GM10248 (cell line): Measurements from ENCODE around the gene ZFP92.

ENCODE experiments used
- CTCF ChIA-PET: fragments of 300-600 bp; sonication (Branson Sonifier 250); formaldehyde crosslinking; extraction: SDS; loops from one replicate; lab custom pipeline; 2021; ENCODE audit warnings: antibody characterized with exemption; lab: Yijun Ruan, JAX
- POLR2A ChIA-PET: fragments of 350-650 bp; sonication (Branson Sonifier 250); formaldehyde crosslinking; extraction: SDS; loops from one replicate; lab custom pipeline; 2020; ENCODE audit warnings: antibody characterized with exemption; lab: Yijun Ruan, JAX
- DNase-seq: peaks from one replicate; pipeline ENCODE4 v3.0.0; 2012; ENCODE audit errors: extremely low spot score
- CTCF ChIP-seq: IDR thresholded peaks from 2 replicates; pipeline ENCODE4 v1.5.1; 2012; ENCODE audit warnings: mild to moderate bottlenecking, low read depth; ENCODE audit errors: extremely low read depth, missing control alignments, control extremely low read depth

Gene ZFP92

GRCh38 chrX:153370293-153371055 is 40.8 kb upstream of the ZFP92 start:
- ChIA-PET POLR2A (no interaction called here), CTCF (interaction anchor here (0.8 kb wide), 1 partner anchor 91 kb away, joined by 3 read pairs; no protein-coding TSS in a partner anchor)
- TF ChIP-seq CTCF: no peak
- no peak for DNase-seq

- no peak for DNase-seq
- CTCF ChIA-PET: interaction anchor here (0.8 kb wide), 1 partner anchor 90 kb away, joined by 3 read pairs; no protein-coding TSS in a partner anchor
- TF ChIP-seq CTCF: no peak
- POLR2A ChIA-PET: no interaction called here
Observed at GRCh38 chrX:153371256-153371655, 40.0 kb upstream of the ZFP92 start.

- no peak for TF ChIP-seq CTCF
- CTCF ChIA-PET: no interaction called here
- DNase-seq: no peak
- POLR2A ChIA-PET: no interaction called here
Observed at GRCh38 chrX:153372949-153373348, 38.3 kb upstream of the ZFP92 start.

GRCh38 chrX:153374426-153374825 is 36.8 kb upstream of the ZFP92 start:
- POLR2A ChIA-PET: no interaction called here
- no peak for DNase-seq
- TF ChIP-seq CTCF: no peak
- CTCF ChIA-PET: no interaction called here

GRCh38 chrX:153375571-153375970 is 35.7 kb upstream of the ZFP92 start:
- DNase-seq: no peak
- ChIA-PET POLR2A (no interaction called here), CTCF (no interaction called here)
- TF ChIP-seq CTCF: no peak

GRCh38 chrX:153377727-153378126 is 33.5 kb upstream of the ZFP92 start:
- no peak for TF ChIP-seq CTCF
- POLR2A ChIA-PET: no interaction called here
- DNase-seq: no peak
- CTCF ChIA-PET: no interaction called here
